Measurements from ENCODE around the gene SIRT6. TPM values are rescaled to one million over a fixed set of nuclear protein-coding genes. Genes with fewer than 3 reads are reported as not detected.

The SIRT6 gene
- total and polyA plus RNA-seq, 10 of the 15 experiments (the other 5 are each of a cell fraction or from before 2014, with no cell fraction given) = 1.3 to 49.6 (median 24.2) TPM

DNA sequence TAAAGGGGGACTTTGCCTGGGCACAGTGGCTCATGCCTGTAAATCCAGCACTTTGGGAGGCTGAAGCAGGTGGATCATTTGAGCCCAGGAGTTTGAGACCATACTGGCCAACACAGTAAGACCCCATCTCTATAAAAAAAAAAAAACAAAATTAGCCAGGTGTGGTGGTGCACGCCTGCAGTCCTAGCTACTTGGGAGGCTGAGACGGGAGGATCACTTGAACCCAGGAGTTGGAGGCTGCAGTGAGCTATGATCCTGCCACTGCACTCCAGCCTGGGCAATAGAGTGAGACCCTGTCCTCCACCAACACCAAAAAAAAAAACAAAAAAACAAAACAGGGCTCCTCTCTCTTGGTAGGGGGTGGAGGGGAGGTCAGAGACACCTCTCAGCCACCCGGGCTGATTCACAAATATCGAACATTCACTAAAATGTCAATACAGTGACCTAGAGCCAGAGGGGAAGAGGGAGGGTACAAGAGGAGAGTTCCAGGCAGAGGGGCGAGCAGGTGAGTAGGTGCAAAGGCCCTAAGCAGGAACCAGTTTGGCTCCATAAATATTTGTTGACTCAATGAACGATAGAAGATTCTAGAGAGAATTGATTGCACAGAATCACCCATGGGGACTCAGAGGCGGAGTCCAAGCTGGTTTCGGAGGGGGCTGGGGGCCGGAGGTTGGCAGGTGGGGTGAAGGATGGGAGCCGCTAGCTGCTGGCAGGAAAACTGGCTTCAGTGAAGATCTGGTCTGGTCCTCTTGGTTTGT is 29.9 kb downstream of the SIRT6 start:
- Histone ChIP-seq H3K9ac (ENCODE audit: control insufficient read depth, insufficient read depth, low read length) (no peak overlapping the region), H3K79me2 (ENCODE audit: control insufficient read depth, insufficient read depth, low read length) (no peaks in the 10 kb centered on the region), H4K20me1 (ENCODE audit: control insufficient read depth, insufficient read depth) (no peaks in the 10 kb centered on the region), H2AFZ (ENCODE audit: control insufficient read depth, low read depth, low read length) (no peak overlapping the region), H3K27me3 (replicated peaks in 1 of 2; ENCODE audit: control insufficient read depth in 2 of 2, insufficient read depth in 2 of 2, low read length in 1 of 2) (peaks cover 0 to 3% of the 10 kb centered on the region in 2 experiments; a peak in 1 of 4 replicates), H3K4me3 (no peak overlapping the region), H3K36me3 (ENCODE audit: control insufficient read depth in 2 of 2, insufficient read depth in 2 of 2, low read length in 1 of 2) (no peaks in the 10 kb centered on the region), H3K9me3 (replicated peaks; ENCODE audit: control insufficient read depth, insufficient read depth, low read length) (no peaks in the 10 kb centered on the region), H3K4me1 (ENCODE audit: control insufficient read depth, insufficient read depth, low read length) (0 out of 2 replicates have a peak, but pooled peaks cover 2% of the 10 kb centered on the region), H3K4me2 (ENCODE audit: control insufficient read depth, insufficient read depth) (no peak overlapping the region), H3K27ac (ENCODE audit: control insufficient read depth, insufficient read depth) (no peak overlapping the region)
- DNase-seq (ENCODE audit: low read depth, low spot score) (no peak), ATAC-seq (no peak), FAIRE-seq (no peak)
- no peak for TF ChIP-seq NR2F1 (conservative IDR thresholded peaks at IDR 0.05)
- ChIA-PET SMC1A (ENCODE audit: uncharacterized antibody, unreplicated experiment) (no interaction called here), POLR2A (interaction anchor here (0.9 kb wide), 1 partner anchor 10 kb away, joined by 4 read pairs; no protein-coding TSS in a partner anchor), RAD21 (ENCODE audit: unreplicated experiment) (interaction anchor here (1.2 to 1.7 kb wide), 2 partner anchors 12 to 162 kb away, joined by 3 to 4 read pairs; no protein-coding TSS in a partner anchor), CTCF (interaction anchor here (1.0 to 1.8 kb wide), 2 partner anchors 10 to 50 kb away, joined by 3 to 4 read pairs; no protein-coding TSS in a partner anchor)
- 33% methylated on average over 10 of the region's 10 CpGs for WGBS (ENCODE audit: insufficient coverage, insufficient replicate concordance, low lambda C conversion rate, missing lambda C conversion rate)
- in situ Hi-C loops (cut with MboI) (no loop called here), intact Hi-C loops (cut with micrococcal nuclease; ENCODE audit: unreplicated experiment) (no loop called here)
- no TSS peak for BruUV-seq (replicated peaks)

DNA sequence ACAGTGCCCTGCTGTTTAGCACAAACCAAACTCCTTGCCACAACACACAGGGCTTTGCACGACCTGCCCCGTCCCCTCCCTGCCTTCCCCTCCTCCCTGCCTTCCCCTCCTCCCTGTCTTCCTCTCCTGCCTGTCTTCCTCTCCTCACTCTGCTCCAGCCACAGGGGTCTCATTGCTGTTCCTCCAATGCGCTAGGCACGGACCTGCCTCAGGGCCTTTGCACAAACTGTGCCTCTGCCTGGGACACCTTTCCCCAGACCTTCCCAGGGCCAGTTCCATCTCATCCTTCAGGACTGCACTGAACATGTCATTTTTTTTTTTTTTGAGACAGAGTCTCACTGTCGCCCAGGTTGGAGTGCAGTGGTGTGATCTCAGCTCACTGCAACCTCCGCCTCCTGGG is 30.7 kb downstream of the SIRT6 start:
- no peak overlapping the region for H2AFZ ChIP-seq (ENCODE audit: control insufficient read depth, low read depth, low read length)
- RAD21 ChIA-PET (ENCODE audit: unreplicated experiment) = no interaction called here
- TF ChIP-seq SIN3A (IDR thresholded peaks at IDR 0.05; ENCODE audit: low read depth, low read length) (no peak), NR2C1 (IDR thresholded peaks at IDR 0.05) (no peak), CHD1 (IDR thresholded peaks at IDR 0.05; ENCODE audit: low read depth, low read length) (no peak), RB1 (IDR thresholded peaks at IDR 0.05; ENCODE audit: borderline replicate concordance) (no peak), NR2C2 (IDR thresholded peaks at IDR 0.05; ENCODE audit: borderline replicate concordance, control insufficient read depth, insufficient read length, low read depth) (no peak), KDM1A (IDR thresholded peaks at IDR 0.05; ENCODE audit: borderline replicate concordance) (no peak)
- TF ChIP-seq, protein P1, sequence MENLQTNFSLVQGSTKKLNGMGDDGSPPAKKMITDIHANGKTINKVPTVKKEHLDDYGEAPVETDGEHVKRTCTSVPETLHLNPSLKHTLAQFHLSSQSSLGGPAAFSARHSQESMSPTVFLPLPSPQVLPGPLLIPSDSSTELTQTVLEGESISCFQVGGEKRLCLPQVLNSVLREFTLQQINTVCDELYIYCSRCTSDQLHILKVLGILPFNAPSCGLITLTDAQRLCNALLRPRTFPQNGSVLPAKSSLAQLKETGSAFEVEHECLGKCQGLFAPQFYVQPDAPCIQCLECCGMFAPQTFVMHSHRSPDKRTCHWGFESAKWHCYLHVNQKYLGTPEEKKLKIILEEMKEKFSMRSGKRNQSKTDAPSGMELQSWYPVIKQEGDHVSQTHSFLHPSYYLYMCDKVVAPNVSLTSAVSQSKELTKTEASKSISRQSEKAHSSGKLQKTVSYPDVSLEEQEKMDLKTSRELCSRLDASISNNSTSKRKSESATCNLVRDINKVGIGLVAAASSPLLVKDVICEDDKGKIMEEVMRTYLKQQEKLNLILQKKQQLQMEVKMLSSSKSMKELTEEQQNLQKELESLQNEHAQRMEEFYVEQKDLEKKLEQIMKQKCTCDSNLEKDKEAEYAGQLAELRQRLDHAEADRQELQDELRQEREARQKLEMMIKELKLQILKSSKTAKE (IDR thresholded peaks at IDR 0.05; ENCODE audit: low read depth, poor library complexity, severe bottlenecking) = no peak
- TF ChIP-seq, protein P2, sequence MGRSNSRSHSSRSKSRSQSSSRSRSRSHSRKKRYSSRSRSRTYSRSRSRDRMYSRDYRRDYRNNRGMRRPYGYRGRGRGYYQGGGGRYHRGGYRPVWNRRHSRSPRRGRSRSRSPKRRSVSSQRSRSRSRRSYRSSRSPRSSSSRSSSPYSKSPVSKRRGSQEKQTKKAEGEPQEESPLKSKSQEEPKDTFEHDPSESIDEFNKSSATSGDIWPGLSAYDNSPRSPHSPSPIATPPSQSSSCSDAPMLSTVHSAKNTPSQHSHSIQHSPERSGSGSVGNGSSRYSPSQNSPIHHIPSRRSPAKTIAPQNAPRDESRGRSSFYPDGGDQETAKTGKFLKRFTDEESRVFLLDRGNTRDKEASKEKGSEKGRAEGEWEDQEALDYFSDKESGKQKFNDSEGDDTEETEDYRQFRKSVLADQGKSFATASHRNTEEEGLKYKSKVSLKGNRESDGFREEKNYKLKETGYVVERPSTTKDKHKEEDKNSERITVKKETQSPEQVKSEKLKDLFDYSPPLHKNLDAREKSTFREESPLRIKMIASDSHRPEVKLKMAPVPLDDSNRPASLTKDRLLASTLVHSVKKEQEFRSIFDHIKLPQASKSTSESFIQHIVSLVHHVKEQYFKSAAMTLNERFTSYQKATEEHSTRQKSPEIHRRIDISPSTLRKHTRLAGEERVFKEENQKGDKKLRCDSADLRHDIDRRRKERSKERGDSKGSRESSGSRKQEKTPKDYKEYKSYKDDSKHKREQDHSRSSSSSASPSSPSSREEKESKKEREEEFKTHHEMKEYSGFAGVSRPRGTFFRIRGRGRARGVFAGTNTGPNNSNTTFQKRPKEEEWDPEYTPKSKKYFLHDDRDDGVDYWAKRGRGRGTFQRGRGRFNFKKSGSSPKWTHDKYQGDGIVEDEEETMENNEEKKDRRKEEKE (IDR thresholded peaks at IDR 0.05) = no peak

More for the DNA sequence above, 30.7 kb downstream of the SIRT6 start:
- Histone ChIP-seq H3K4me3 (no peak overlapping the region), H3K4me1 (ENCODE audit: control insufficient read depth, insufficient read depth, low read length) (0 out of 2 replicates have a peak, but pooled peaks cover 2% of the 10 kb centered on the region), H3K79me2 (ENCODE audit: control insufficient read depth, insufficient read depth, low read length) (no peaks in the 10 kb centered on the region), H3K36me3 (ENCODE audit: control insufficient read depth in 2 of 2, insufficient read depth in 2 of 2, low read length in 1 of 2) (no peaks in the 10 kb centered on the region), H3K27me3 (replicated peaks in 1 of 2; ENCODE audit: control insufficient read depth in 2 of 2, insufficient read depth in 2 of 2, low read length in 1 of 2) (peaks cover 0 to 3% of the 10 kb centered on the region in 2 experiments; a peak in 1 of 4 replicates), H3K4me2 (ENCODE audit: control insufficient read depth, insufficient read depth) (no peak overlapping the region), H3K9me3 (replicated peaks; ENCODE audit: control insufficient read depth, insufficient read depth, low read length) (no peaks in the 10 kb centered on the region), H4K20me1 (ENCODE audit: control insufficient read depth, insufficient read depth) (no peaks in the 10 kb centered on the region), H3K9ac (ENCODE audit: control insufficient read depth, insufficient read depth, low read length) (no peak overlapping the region), H3K27ac (ENCODE audit: control insufficient read depth, insufficient read depth) (no peak overlapping the region)
- 29% methylated on average over 6 of the region's 6 CpGs for WGBS (ENCODE audit: insufficient coverage, insufficient replicate concordance, low lambda C conversion rate, missing lambda C conversion rate)
- CTCF ChIA-PET = interaction anchor here (0.9 to 1.0 kb wide), 2 partner anchors 9 to 164 kb away, joined by 3 to 4 read pairs; no protein-coding TSS in a partner anchor
- DNase-seq (ENCODE audit: low read depth, low spot score) = no peak
- no TSS peak for BruUV-seq (replicated peaks)
- FAIRE-seq = no peak
- POLR2A ChIA-PET = interaction anchor here (0.9 kb wide), 1 partner anchor 9 kb away, joined by 4 read pairs; no protein-coding TSS in a partner anchor
- ATAC-seq = no peak
- intact Hi-C loops (cut with micrococcal nuclease; ENCODE audit: unreplicated experiment) (no loop called here), in situ Hi-C loops (cut with MboI) (no loop called here)
- SMC1A ChIA-PET (ENCODE audit: uncharacterized antibody, unreplicated experiment) = no interaction called here
